CD14-positive monocyte (primary cell): ENCODE data around the gene LIMK1. TPM values are rescaled to one million over a fixed set of nuclear protein-coding genes. Genes with fewer than 3 reads are reported as not detected.

ENCODE experiments used
- DNase-seq, 3 donors: peaks; one replicate each; pipeline ENCODE4 v3.0.0-alpha.2; 2011 to 2022
- H2AFZ ChIP-seq: 2 replicates; pipeline ENCODE4 v1.6.0; 2012; ENCODE audit warnings: mild to moderate bottlenecking, low read depth, low read length, inconsistent platforms; ENCODE audit not compliant: insufficient read depth, poor library complexity, severe bottlenecking
- H3K27ac ChIP-seq, 2 donors: 1 replicate in 1 of 2; 2 replicates in 1 of 2; pipeline ENCODE4 v1.5.1; 2012 to 2013; ENCODE audit warnings: low read length in 2 of 2, control low read depth in 1 of 2, inconsistent platforms in 1 of 2, low read depth in 1 of 2, mild to moderate bottlenecking in 1 of 2
- H3K27me3 ChIP-seq, 2 donors: one replicate each; pipeline versions ENCODE4 v1.6.0 to v1.6.1; 2011 to 2013; ENCODE audit warnings: low read length in 2 of 2; ENCODE audit not compliant: control insufficient read depth in 2 of 2, insufficient read depth in 2 of 2
- H3K36me3 ChIP-seq, 2 donors: replicated peaks in 1 of 2; 1 replicate in 1 of 2; 2 replicates in 1 of 2; pipeline versions ENCODE4 v1.5.1 to v1.6.1; 2012 to 2013; ENCODE audit warnings: low read length in 2 of 2, control low read depth in 1 of 2, inconsistent platforms in 1 of 2, mild to moderate bottlenecking in 1 of 2; ENCODE audit not compliant: insufficient read depth in 2 of 2, control insufficient read depth in 1 of 2
- H3K4me1 ChIP-seq, 2 donors: 1 replicate in 1 of 2; 2 replicates in 1 of 2; pipeline versions ENCODE4 v1.5.1 to v1.6.1; 2012 to 2013; ENCODE audit warnings: low read length in 2 of 2, control low read depth in 1 of 2, inconsistent platforms in 1 of 2, mild to moderate bottlenecking in 1 of 2, moderate library complexity in 1 of 2; ENCODE audit not compliant: insufficient read depth in 2 of 2, control insufficient read depth in 1 of 2
- H3K4me2 ChIP-seq: replicated peaks from 2 replicates; pipeline ENCODE3; 2012; ENCODE audit warnings: low read length, moderate library complexity, mild to moderate bottlenecking; ENCODE audit not compliant: poor library complexity, severe bottlenecking; ENCODE audit errors: extremely low read depth
- H3K4me3 ChIP-seq, 3 experiments: fragments of 200-600 bp in 1 of 3; sonication (generic) in 1 of 3; replicated peaks in 1 of 3; 1 replicate in 2 of 3; 2 replicates in 1 of 3; pipeline ENCODE4 v1.5.1; 2011 to 2013; ENCODE audit warnings: low read length in 3 of 3, mild to moderate bottlenecking in 3 of 3, control low read depth in 2 of 3, low read depth in 2 of 3, inconsistent platforms in 1 of 3, moderate library complexity in 1 of 3
- H3K79me2 ChIP-seq: 2 replicates; pipeline ENCODE4 v1.6.0; 2012; ENCODE audit warnings: mild to moderate bottlenecking, control low read depth, inconsistent platforms, low read length, moderate library complexity; ENCODE audit not compliant: insufficient read depth
- H3K9ac ChIP-seq: 2 replicates; pipeline ENCODE4 v1.6.0; 2017; ENCODE audit warnings: low read length, mild to moderate bottlenecking; ENCODE audit not compliant: insufficient read depth, poor library complexity, severe bottlenecking
- H3K9me3 ChIP-seq, 2 donors: replicated peaks in 1 of 2; 1 replicate in 1 of 2; 2 replicates in 1 of 2; pipeline versions ENCODE4 v1.5.1 to v1.6.1; 2012 to 2013; ENCODE audit warnings: low read length in 2 of 2, control low read depth in 1 of 2; ENCODE audit not compliant: control insufficient read depth in 1 of 2, insufficient read depth in 1 of 2
- H4K20me1 ChIP-seq: 2 replicates; pipeline ENCODE4 v1.6.0; 2012; ENCODE audit warnings: mild to moderate bottlenecking, low read length, control low read depth, moderate library complexity; ENCODE audit not compliant: insufficient read depth
- H3K27ac Mint-ChIP-seq, 7 donors: one replicate each; pipeline ENCODE4 v1.8.0; 2020; ENCODE audit warnings: mild to moderate bottlenecking in 7 of 7, mixed read lengths in 7 of 7, moderate library complexity in 6 of 7, inconsistent platforms in 2 of 7
- H3K27me3 Mint-ChIP-seq, 3 donors: one replicate each; pipeline ENCODE4 v1.8.0; 2021 to 2022; ENCODE audit warnings: low read depth in 3 of 3, mild to moderate bottlenecking in 3 of 3, mixed read lengths in 3 of 3, moderate library complexity in 3 of 3, inconsistent platforms in 1 of 3
- H3K36me3 Mint-ChIP-seq, 2 donors: one replicate each; pipeline ENCODE4 v1.8.0; 2020; ENCODE audit warnings: mixed read lengths in 2 of 2, inconsistent platforms in 1 of 2, mild to moderate bottlenecking in 1 of 2
- H3K4me1 Mint-ChIP-seq: one replicate; pipeline ENCODE4 v1.8.0; 2020; ENCODE audit warnings: mild to moderate bottlenecking, mixed read lengths
- H3K4me3 Mint-ChIP-seq, 2 donors: one replicate each; pipeline ENCODE4 v1.8.0; 2020; ENCODE audit warnings: mild to moderate bottlenecking in 2 of 2, mixed read lengths in 2 of 2, moderate library complexity in 1 of 2
- H3K9me3 Mint-ChIP-seq, 7 donors: one replicate each; pipeline ENCODE4 v1.8.0; 2020 to 2022; ENCODE audit warnings: mixed read lengths in 7 of 7, mild to moderate bottlenecking in 6 of 7, moderate library complexity in 6 of 7, inconsistent platforms in 2 of 7
- WGBS: methylation state at CpG from one replicate; pipeline ENCODE4 v1.1.5; 2013; ENCODE audit warnings: missing lambda C conversion rate; ENCODE audit not compliant: insufficient coverage; 5-methylcytosine and 5-hydroxymethylcytosine counted together
- intact Hi-C, 2 donors: fragments of 100-400 bp; cut with micrococcal nuclease; formaldehyde crosslinking; loops; one replicate each; pipeline versions ENCODE4 v1.15.0 to v1.15.1; 2023
- polyA plus RNA-seq, 3 donors: library from polyadenylated mRNA; depleted of rRNA in 1 of 3; unstranded in 2 of 3; stranded (reverse) in 1 of 3; fragments of 300-500 nt in 2 of 3; fragments of >200 nt in 1 of 3; fragmentation: Illumina TruSeq in 2 of 3; gene quantifications; 1 replicate in 2 of 3; 2 replicates in 1 of 3; pipeline ENCODE4 v1.2.3, GENCODE V29; 2012 to 2021
- TF ChIP-seq, protein P1 (sequence below): fragments of 200-600 bp; IDR thresholded peaks from one replicate; pipeline ENCODE4 v1.8.0; 2022; ENCODE audit warnings: antibody characterized with exemption, mild to moderate bottlenecking

Gene LIMK1
- polyA plus RNA-seq, 3 donors: 12.6 to 30.2 (median 13.9) TPM

DNA sequence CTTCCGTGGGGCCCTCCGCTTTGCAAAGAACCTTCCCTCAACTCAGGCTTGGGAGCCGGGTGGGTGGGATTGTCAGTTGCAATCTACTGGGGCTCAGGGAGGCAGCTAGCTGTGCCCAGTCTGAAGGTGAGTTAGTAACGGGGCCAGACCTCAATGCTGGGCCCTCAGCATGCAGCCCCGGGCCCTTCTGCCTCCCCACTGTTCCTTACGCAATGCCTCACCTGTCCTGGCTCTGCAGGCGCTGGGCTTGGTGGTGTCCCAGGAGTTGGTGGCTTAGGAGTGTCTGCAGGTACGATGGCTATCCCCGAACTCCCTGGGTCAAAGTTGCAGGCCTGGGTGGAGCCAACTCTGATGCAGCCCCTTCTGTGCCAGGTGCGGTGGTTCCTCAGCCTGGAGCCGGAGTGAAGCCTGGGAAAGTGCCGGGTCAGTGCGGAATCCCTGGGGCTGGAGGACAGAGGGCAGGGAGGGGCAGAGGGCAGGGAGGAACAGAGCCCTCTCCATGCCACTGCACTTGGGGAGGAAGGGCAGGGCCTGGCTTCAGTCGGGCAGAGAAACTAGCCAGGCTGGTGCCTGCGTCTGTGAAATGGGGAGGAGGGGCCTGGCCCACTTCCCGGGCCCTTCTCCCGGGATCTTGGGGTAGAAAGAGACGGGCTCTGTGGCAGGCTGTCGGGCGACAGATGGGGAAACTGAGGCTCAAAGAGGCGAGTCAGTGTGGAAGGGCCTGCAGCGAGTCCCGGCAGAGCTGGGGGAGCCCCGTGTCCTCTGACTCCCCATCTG is 40.7 kb upstream of the LIMK1 start:
- Histone ChIP-seq H3K9me3 (no peaks in the 10 kb centered on the region), H3K27me3 (no peaks in the 10 kb centered on the region), H3K36me3 (no peaks in the 10 kb centered on the region), H2AFZ (no peak overlapping the region), H3K4me3 (no peak overlapping the region), H3K4me2 (no peak overlapping the region), H3K4me1 (no peaks in the 10 kb centered on the region), H4K20me1 (no peaks in the 10 kb centered on the region), H3K9ac (no peak overlapping the region), H3K27ac (no peak overlapping the region), H3K79me2 (no peaks in the 10 kb centered on the region)
- intact Hi-C loops: loop anchor here in 1 of 2 donors (10.0 kb wide), 1 partner anchor 268 kb away; the partner anchor contains the start of gene CLDN3
- peaks cover 2 to 6% (median 5%) of the 10 kb centered on the region in 3 donors for H3K27me3 Mint-ChIP-seq
- H3K36me3 Mint-ChIP-seq: no peaks in the 10 kb centered on the region
- WGBS: 95% methylated on average over 19 of the region's 24 CpGs
- no peak for DNase-seq
- TF ChIP-seq, protein P1, sequence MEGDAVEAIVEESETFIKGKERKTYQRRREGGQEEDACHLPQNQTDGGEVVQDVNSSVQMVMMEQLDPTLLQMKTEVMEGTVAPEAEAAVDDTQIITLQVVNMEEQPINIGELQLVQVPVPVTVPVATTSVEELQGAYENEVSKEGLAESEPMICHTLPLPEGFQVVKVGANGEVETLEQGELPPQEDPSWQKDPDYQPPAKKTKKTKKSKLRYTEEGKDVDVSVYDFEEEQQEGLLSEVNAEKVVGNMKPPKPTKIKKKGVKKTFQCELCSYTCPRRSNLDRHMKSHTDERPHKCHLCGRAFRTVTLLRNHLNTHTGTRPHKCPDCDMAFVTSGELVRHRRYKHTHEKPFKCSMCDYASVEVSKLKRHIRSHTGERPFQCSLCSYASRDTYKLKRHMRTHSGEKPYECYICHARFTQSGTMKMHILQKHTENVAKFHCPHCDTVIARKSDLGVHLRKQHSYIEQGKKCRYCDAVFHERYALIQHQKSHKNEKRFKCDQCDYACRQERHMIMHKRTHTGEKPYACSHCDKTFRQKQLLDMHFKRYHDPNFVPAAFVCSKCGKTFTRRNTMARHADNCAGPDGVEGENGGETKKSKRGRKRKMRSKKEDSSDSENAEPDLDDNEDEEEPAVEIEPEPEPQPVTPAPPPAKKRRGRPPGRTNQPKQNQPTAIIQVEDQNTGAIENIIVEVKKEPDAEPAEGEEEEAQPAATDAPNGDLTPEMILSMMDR: no peak
- no peaks in the 10 kb centered on the region for H3K9me3 Mint-ChIP-seq
- H3K27ac Mint-ChIP-seq: no peak overlapping the region
- H3K4me3 Mint-ChIP-seq: no peak overlapping the region
- no peaks in the 10 kb centered on the region for H3K4me1 Mint-ChIP-seq

- intact Hi-C loops: loop anchor here in 1 of 2 donors (10.0 kb wide), 1 partner anchor 269 kb away; the partner anchor contains the start of gene CLDN3
- no peaks in the 10 kb centered on the region for H3K36me3 ChIP-seq
- WGBS: 92% methylated on average over 9 of the region's 9 CpGs
Observed at GRCh38 chr7:74043523-74043951, 40.1 kb upstream of the LIMK1 start.

More at GRCh38 chr7:74043523-74043951, 40.1 kb upstream of the LIMK1 start:
- no peak for DNase-seq
- H3K79me2 ChIP-seq: no peaks in the 10 kb centered on the region
- no peak overlapping the region for H3K9ac ChIP-seq
- Mint-ChIP-seq H3K4me3 (no peak overlapping the region), H3K4me1 (no peaks in the 10 kb centered on the region), H3K27ac (no peak overlapping the region), H3K9me3 (no peaks in the 10 kb centered on the region), H3K27me3 (peaks cover 2 to 6% (median 2%) of the 10 kb centered on the region in 3 donors), H3K36me3 (no peaks in the 10 kb centered on the region)
- no peak overlapping the region for H3K4me3 ChIP-seq
- no peak overlapping the region for H3K4me2 ChIP-seq
- H3K27me3 ChIP-seq: no peaks in the 10 kb centered on the region
- no peaks in the 10 kb centered on the region for H4K20me1 ChIP-seq
- no peaks in the 10 kb centered on the region for H3K4me1 ChIP-seq
- TF ChIP-seq, protein P1: no peak
- no peaks in the 10 kb centered on the region for H3K9me3 ChIP-seq
- H2AFZ ChIP-seq: no peak overlapping the region
- H3K27ac ChIP-seq: no peak overlapping the region
